Measurements from ENCODE around the gene PARP11.

GRCh38 chr12:3863756-3864155, 9.4 kb downstream of the PARP11 start:
- TF ChIP-seq POLR2A (IDR thresholded peaks at IDR 0.05) (no peak), CTCF (IDR thresholded peaks at IDR 0.05) (no peak)

All from uterus (tissue), 2 donors.